GM23338 (cell line): ENCODE measurements around the gene FNDC11. TPM values are rescaled to one million over a fixed set of nuclear protein-coding genes. Genes with fewer than 3 reads are reported as not detected.

Experiments used
- ATAC-seq: fragments of 200-7000 bp; cut with Tn5 transposase; 3 replicates; pipeline ENCODE4 v1.9.1; 2020
- DNase-seq: peaks from one replicate; pipeline ENCODE4 v3.0.0-alpha.2; 2015; ENCODE audit warnings: low spot score
- H2AFZ ChIP-seq: fragments of 200-600 bp; sonication (generic); 2 replicates; pipeline ENCODE4 v1.8.0; 2016; ENCODE audit warnings: antibody characterized with exemption, mild to moderate bottlenecking, moderate library complexity
- H3F3A ChIP-seq: fragments of 200-600 bp; sonication (generic); replicated peaks from 2 replicates; pipeline ENCODE4 v1.8.0; 2017; ENCODE audit warnings: antibody characterized with exemption, mixed run types, low read depth
- H3K27ac ChIP-seq: fragments of 200-600 bp; sonication (generic); 2 replicates; pipeline ENCODE4 v1.6.1; 2016; ENCODE audit warnings: low read depth
- H3K27me3 ChIP-seq: fragments of 200-600 bp; sonication (generic); 2 replicates; pipeline ENCODE4 v1.8.0; 2016; ENCODE audit warnings: mild to moderate bottlenecking, mixed run types, moderate library complexity; ENCODE audit not compliant: insufficient read depth
- H3K36me3 ChIP-seq: fragments of 200-600 bp; sonication (generic); 2 replicates; pipeline ENCODE4 v1.8.0; 2016; ENCODE audit warnings: mild to moderate bottlenecking; ENCODE audit not compliant: insufficient read depth
- H3K4me1 ChIP-seq: fragments of 200-600 bp; sonication (generic); 2 replicates; pipeline ENCODE4 v1.8.0; 2016; ENCODE audit warnings: mild to moderate bottlenecking, moderate library complexity; ENCODE audit not compliant: insufficient read depth
- H3K4me2 ChIP-seq: fragments of 200-600 bp; sonication (generic); 2 replicates; pipeline ENCODE4 v1.7.1; 2017; ENCODE audit warnings: mixed run types
- H3K4me3 ChIP-seq: fragments of 200-600 bp; sonication (generic); 2 replicates; pipeline ENCODE4 v1.6.1; 2016; ENCODE audit warnings: mixed run types
- H3K79me2 ChIP-seq: fragments of 200-600 bp; sonication (generic); replicated peaks from 2 replicates; pipeline ENCODE4 v1.8.0; 2017; ENCODE audit warnings: mild to moderate bottlenecking; ENCODE audit not compliant: insufficient read depth
- H3K9me2 ChIP-seq: fragments of 200-600 bp; sonication (generic); 2 replicates; pipeline ENCODE4 v1.8.0; 2017; ENCODE audit not compliant: insufficient read depth
- H4K20me1 ChIP-seq: fragments of 200-600 bp; sonication (generic); replicated peaks from 2 replicates; pipeline ENCODE4 v1.8.0; 2017; ENCODE audit warnings: mild to moderate bottlenecking; ENCODE audit not compliant: insufficient read depth
- H3K27ac Mint-ChIP-seq: 2 replicates; pipeline ENCODE4 v1.8.0; 2020; ENCODE audit warnings: inconsistent platforms, mild to moderate bottlenecking, moderate library complexity, mixed read lengths
- H3K27me3 Mint-ChIP-seq: 3 replicates; pipeline ENCODE4 v1.8.0; 2022; ENCODE audit warnings: low read depth, mild to moderate bottlenecking, moderate library complexity, mixed read lengths, inconsistent platforms; ENCODE audit not compliant: insufficient read depth, poor library complexity
- H3K36me3 Mint-ChIP-seq: 3 replicates; pipeline ENCODE4 v1.8.0; 2021; ENCODE audit warnings: low read depth, mild to moderate bottlenecking, inconsistent platforms, moderate library complexity, mixed read lengths
- H3K4me1 Mint-ChIP-seq: 3 replicates; pipeline ENCODE4 v1.8.0; 2020; ENCODE audit warnings: mild to moderate bottlenecking, inconsistent platforms, mixed read lengths
- H3K4me3 Mint-ChIP-seq: 3 replicates; pipeline ENCODE4 v1.8.0; 2021; ENCODE audit warnings: moderate library complexity, mild to moderate bottlenecking, inconsistent platforms, mixed read lengths
- H3K9me3 Mint-ChIP-seq: 3 replicates; pipeline ENCODE4 v1.8.0; 2020; ENCODE audit warnings: moderate library complexity, mild to moderate bottlenecking, inconsistent platforms, mixed read lengths
- CREB1 ChIP-seq: fragments of 250-450 bp; sonication (Bioruptor Pico); IDR thresholded peaks from 2 replicates; pipeline ENCODE4 v1.5.0; 2020; ENCODE audit warnings: low read depth, mild to moderate bottlenecking, moderate library complexity
- EZH2 ChIP-seq: fragments of 200-600 bp; sonication (generic); IDR thresholded peaks from one replicate; pipeline ENCODE4 v1.8.0; 2017; ENCODE audit warnings: antibody characterized with exemption, mild to moderate bottlenecking, low read depth; ENCODE audit not compliant: unreplicated experiment
- JUNB ChIP-seq: IDR thresholded peaks from one replicate; pipeline ENCODE4 v1.6.1; 2016; ENCODE audit warnings: antibody characterized with exemption; ENCODE audit not compliant: unreplicated experiment
- NANOG ChIP-seq: IDR thresholded peaks from 2 replicates; pipeline ENCODE4 v1.6.1; 2016; ENCODE audit warnings: antibody characterized with exemption, borderline replicate concordance
- POLR2AphosphoS5 ChIP-seq: IDR thresholded peaks from 2 replicates; pipeline ENCODE4 v1.6.1; 2016; ENCODE audit warnings: antibody characterized with exemption, low read depth
- STAT1 ChIP-seq: IDR thresholded peaks from one replicate; pipeline ENCODE4 v1.6.1; 2016; ENCODE audit warnings: antibody characterized with exemption; ENCODE audit not compliant: unreplicated experiment
- ZNF114 ChIP-seq: fragments of 250-450 bp; sonication (Bioruptor Pico); IDR thresholded peaks from 2 replicates; pipeline ENCODE4 v1.5.0; 2020; ENCODE audit warnings: mild to moderate bottlenecking, moderate library complexity
- ZNF331 ChIP-seq: fragments of 250-450 bp; sonication (Bioruptor Pico); IDR thresholded peaks from 2 replicates; pipeline ENCODE4 v1.5.0; 2020; ENCODE audit warnings: low read depth, mild to moderate bottlenecking, moderate library complexity
- polyA plus RNA-seq: library from polyadenylated mRNA; unstranded; fragments of >200 nt; fragmentation: Nextera tagmentation; extraction: Ambion mirVana; gene quantifications from 2 replicates; pipeline ENCODE4 v1.2.1, GENCODE V29; 2016
- total RNA-seq: library from RNA; depleted of rRNA; stranded (reverse); fragments of >200 nt; shearing (Covaris generic); gene quantifications from 2 replicates; pipeline ENCODE4 v1.2.3, GENCODE V29; 2014
- TF ChIP-seq, protein P1 (sequence below): fragments of 250-450 bp; sonication (Bioruptor Pico); IDR thresholded peaks from 2 replicates; pipeline ENCODE4 v1.5.0; 2020; ENCODE audit warnings: mild to moderate bottlenecking, moderate library complexity
- TF ChIP-seq, protein P2 (sequence below): IDR thresholded peaks from 2 replicates; pipeline ENCODE4 v1.6.1; 2016; ENCODE audit warnings: antibody characterized with exemption
- TF ChIP-seq, protein P3 (sequence below): IDR thresholded peaks from one replicate; pipeline ENCODE4 v1.6.1; 2018; ENCODE audit warnings: antibody characterized with exemption; ENCODE audit not compliant: unreplicated experiment

FNDC11 gene
- total and polyA plus RNA-seq, 2 experiments from 2014 or later: 3.4 to 5.3 TPM

- TF ChIP-seq STAT1: no peak
These were observed 13.6 kb downstream of the FNDC11 start (continued) for GRCh38 chr20:63567386-63568169.

- no peaks in the 10 kb centered on the region for H3K9me3 Mint-ChIP-seq
- Histone ChIP-seq H4K20me1 (no peaks in the 10 kb centered on the region), H3K79me2 (no peaks in the 10 kb centered on the region), H3K9me2 (no peaks in the 10 kb centered on the region), H3F3A (0 out of 2 replicates have a peak, but pooled peaks cover 4% of the 10 kb centered on the region), H3K4me3 (no peak overlapping the region), H3K4me2 (no peak overlapping the region), H3K36me3 (no peaks in the 10 kb centered on the region), H3K27me3 (no peaks in the 10 kb centered on the region), H3K27ac (no peak overlapping the region), H3K4me1 (no peaks in the 10 kb centered on the region; the same call in 1 of the 2 replicates), H2AFZ (no peak overlapping the region)
- no peaks in the 10 kb centered on the region for H3K4me1 Mint-ChIP-seq
- H3K4me3 Mint-ChIP-seq: no peak overlapping the region
- TF ChIP-seq EZH2 (no peak), ZNF114 (CRISPR knock-in tag) (no peak), ZNF331 (CRISPR knock-in tag) (no peak), NANOG (no peak), CREB1 (CRISPR knock-in tag) (no peak), STAT1 (no peak), JUNB (no peak), POLR2AphosphoS5 (no peak)
- TF ChIP-seq, protein P1, sequence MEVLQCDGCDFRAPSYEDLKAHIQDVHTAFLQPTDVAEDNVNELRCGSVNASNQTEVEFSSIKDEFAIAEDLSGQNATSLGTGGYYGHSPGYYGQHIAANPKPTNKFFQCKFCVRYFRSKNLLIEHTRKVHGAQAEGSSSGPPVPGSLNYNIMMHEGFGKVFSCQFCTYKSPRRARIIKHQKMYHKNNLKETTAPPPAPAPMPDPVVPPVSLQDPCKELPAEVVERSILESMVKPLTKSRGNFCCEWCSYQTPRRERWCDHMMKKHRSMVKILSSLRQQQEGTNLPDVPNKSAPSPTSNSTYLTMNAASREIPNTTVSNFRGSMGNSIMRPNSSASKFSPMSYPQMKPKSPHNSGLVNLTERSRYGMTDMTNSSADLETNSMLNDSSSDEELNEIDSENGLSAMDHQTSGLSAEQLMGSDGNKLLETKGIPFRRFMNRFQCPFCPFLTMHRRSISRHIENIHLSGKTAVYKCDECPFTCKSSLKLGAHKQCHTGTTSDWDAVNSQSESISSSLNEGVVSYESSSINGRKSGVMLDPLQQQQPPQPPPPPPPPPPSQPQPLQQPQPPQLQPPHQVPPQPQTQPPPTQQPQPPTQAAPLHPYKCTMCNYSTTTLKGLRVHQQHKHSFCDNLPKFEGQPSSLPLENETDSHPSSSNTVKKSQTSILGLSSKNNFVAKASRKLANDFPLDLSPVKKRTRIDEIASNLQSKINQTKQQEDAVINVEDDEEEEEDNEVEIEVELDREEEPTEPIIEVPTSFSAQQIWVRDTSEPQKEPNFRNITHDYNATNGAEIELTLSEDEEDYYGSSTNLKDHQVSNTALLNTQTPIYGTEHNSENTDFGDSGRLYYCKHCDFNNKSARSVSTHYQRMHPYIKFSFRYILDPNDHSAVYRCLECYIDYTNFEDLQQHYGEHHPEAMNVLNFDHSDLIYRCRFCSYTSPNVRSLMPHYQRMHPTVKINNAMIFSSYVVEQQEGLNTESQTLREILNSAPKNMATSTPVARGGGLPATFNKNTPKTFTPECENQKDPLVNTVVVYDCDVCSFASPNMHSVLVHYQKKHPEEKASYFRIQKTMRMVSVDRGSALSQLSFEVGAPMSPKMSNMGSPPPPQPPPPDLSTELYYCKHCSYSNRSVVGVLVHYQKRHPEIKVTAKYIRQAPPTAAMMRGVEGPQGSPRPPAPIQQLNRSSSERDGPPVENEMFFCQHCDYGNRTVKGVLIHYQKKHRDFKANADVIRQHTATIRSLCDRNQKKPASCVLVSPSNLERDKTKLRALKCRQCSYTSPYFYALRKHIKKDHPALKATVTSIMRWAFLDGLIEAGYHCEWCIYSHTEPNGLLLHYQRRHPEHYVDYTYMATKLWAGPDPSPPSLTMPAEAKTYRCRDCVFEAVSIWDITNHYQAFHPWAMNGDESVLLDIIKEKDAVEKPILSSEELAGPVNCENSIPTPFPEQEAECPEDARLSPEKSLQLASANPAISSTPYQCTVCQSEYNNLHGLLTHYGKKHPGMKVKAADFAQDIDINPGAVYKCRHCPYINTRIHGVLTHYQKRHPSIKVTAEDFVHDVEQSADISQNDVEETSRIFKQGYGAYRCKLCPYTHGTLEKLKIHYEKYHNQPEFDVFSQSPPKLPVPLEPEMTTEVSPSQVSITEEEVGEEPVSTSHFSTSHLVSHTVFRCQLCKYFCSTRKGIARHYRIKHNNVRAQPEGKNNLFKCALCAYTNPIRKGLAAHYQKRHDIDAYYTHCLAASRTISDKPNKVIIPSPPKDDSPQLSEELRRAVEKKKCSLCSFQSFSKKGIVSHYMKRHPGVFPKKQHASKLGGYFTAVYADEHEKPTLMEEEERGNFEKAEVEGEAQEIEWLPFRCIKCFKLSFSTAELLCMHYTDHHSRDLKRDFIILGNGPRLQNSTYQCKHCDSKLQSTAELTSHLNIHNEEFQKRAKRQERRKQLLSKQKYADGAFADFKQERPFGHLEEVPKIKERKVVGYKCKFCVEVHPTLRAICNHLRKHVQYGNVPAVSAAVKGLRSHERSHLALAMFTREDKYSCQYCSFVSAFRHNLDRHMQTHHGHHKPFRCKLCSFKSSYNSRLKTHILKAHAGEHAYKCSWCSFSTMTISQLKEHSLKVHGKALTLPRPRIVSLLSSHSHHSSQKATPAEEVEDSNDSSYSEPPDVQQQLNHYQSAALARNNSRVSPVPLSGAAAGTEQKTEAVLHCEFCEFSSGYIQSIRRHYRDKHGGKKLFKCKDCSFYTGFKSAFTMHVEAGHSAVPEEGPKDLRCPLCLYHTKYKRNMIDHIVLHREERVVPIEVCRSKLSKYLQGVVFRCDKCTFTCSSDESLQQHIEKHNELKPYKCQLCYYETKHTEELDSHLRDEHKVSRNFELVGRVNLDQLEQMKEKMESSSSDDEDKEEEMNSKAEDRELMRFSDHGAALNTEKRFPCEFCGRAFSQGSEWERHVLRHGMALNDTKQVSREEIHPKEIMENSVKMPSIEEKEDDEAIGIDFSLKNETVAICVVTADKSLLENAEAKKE (CRISPR knock-in tag): no peak
- TF ChIP-seq, protein P2, sequence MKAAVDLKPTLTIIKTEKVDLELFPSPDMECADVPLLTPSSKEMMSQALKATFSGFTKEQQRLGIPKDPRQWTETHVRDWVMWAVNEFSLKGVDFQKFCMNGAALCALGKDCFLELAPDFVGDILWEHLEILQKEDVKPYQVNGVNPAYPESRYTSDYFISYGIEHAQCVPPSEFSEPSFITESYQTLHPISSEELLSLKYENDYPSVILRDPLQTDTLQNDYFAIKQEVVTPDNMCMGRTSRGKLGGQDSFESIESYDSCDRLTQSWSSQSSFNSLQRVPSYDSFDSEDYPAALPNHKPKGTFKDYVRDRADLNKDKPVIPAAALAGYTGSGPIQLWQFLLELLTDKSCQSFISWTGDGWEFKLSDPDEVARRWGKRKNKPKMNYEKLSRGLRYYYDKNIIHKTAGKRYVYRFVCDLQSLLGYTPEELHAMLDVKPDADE: no peak
- TF ChIP-seq, protein P3, sequence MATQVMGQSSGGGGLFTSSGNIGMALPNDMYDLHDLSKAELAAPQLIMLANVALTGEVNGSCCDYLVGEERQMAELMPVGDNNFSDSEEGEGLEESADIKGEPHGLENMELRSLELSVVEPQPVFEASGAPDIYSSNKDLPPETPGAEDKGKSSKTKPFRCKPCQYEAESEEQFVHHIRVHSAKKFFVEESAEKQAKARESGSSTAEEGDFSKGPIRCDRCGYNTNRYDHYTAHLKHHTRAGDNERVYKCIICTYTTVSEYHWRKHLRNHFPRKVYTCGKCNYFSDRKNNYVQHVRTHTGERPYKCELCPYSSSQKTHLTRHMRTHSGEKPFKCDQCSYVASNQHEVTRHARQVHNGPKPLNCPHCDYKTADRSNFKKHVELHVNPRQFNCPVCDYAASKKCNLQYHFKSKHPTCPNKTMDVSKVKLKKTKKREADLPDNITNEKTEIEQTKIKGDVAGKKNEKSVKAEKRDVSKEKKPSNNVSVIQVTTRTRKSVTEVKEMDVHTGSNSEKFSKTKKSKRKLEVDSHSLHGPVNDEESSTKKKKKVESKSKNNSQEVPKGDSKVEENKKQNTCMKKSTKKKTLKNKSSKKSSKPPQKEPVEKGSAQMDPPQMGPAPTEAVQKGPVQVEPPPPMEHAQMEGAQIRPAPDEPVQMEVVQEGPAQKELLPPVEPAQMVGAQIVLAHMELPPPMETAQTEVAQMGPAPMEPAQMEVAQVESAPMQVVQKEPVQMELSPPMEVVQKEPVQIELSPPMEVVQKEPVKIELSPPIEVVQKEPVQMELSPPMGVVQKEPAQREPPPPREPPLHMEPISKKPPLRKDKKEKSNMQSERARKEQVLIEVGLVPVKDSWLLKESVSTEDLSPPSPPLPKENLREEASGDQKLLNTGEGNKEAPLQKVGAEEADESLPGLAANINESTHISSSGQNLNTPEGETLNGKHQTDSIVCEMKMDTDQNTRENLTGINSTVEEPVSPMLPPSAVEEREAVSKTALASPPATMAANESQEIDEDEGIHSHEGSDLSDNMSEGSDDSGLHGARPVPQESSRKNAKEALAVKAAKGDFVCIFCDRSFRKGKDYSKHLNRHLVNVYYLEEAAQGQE: no peak
- no peaks in the 10 kb centered on the region for H3K36me3 Mint-ChIP-seq
- DNase-seq (no peak), ATAC-seq (no peak)
- no peaks in the 10 kb centered on the region for H3K27me3 Mint-ChIP-seq
- H3K27ac Mint-ChIP-seq: no peak overlapping the region
These were observed 14.4 kb downstream of the FNDC11 start for GRCh38 chr20:63568170-63568981.
